HG03060 (cell line): Measurements from ENCODE around the gene LRRC58.

Experiments
- ATAC-seq: cut with Tn5 transposase; IDR thresholded peaks from one replicate; pipeline ENCODE4 v1.9.1; 2021; ENCODE audit warnings: low read depth, moderate number of reproducible peaks; ENCODE audit not compliant: unreplicated experiment

LRRC58 gene

GRCh38 chr3:120281261-120281660, 67.9 kb downstream of the LRRC58 start:
- ATAC-seq, result no peak

- no peak for ATAC-seq
These were observed 68.6 kb downstream of the LRRC58 start for GRCh38 chr3:120280566-120280965.

- ATAC-seq, result no peak
These were observed 69.1 kb downstream of the LRRC58 start for GRCh38 chr3:120280026-120280425.

GRCh38 chr3:120276767-120277166, 72.4 kb downstream of the LRRC58 start:
- ATAC-seq, result no peak

GRCh38 chr3:120275618-120276017, 73.5 kb downstream of the LRRC58 start:
- no peak for ATAC-seq

- ATAC-seq, result no peak
These were observed 74.4 kb downstream of the LRRC58 start for GRCh38 chr3:120274739-120275167.
